Calu3 (cell line): ENCODE measurements around the gene SUFU. TPM values are rescaled to one million over a fixed set of nuclear protein-coding genes. Genes with fewer than 3 reads are reported as not detected.

ENCODE experiments used
- BruUV-seq: library from RNA; stranded (reverse); fragments of 400-500 nt; replicated peaks from 2 replicates; lab custom pipeline; 2021; lab: Mats Ljungman, UMichigan
- CTCF ChIA-PET: fragments of 300-600 bp; sonication (Branson Sonifier 250); formaldehyde crosslinking; loops from one replicate; lab custom pipeline; 2022; ENCODE audit warnings: antibody characterized with exemption; lab: Charles Lee
- DNase-seq: peaks from one replicate; pipeline ENCODE4 v3.0.0; 2022
- H3K27ac Mint-ChIP-seq: one replicate; pipeline ENCODE4 v1.8.0; 2022; ENCODE audit warnings: mixed read lengths; ENCODE audit not compliant: unreplicated experiment
- H3K27me3 Mint-ChIP-seq: one replicate; pipeline ENCODE4 v1.8.0; 2022; ENCODE audit warnings: mixed read lengths; ENCODE audit not compliant: unreplicated experiment
- H3K36me3 Mint-ChIP-seq: one replicate; pipeline ENCODE4 v1.8.0; 2022; ENCODE audit warnings: mild to moderate bottlenecking, moderate library complexity, mixed read lengths; ENCODE audit not compliant: insufficient read depth, unreplicated experiment
- H3K4me1 Mint-ChIP-seq: one replicate; pipeline ENCODE4 v1.8.0; 2022; ENCODE audit warnings: mild to moderate bottlenecking, low read depth, mixed read lengths; ENCODE audit not compliant: unreplicated experiment
- H3K4me3 Mint-ChIP-seq: one replicate; pipeline ENCODE4 v1.8.0; 2022; ENCODE audit warnings: mild to moderate bottlenecking, low read depth, moderate library complexity, mixed read lengths; ENCODE audit not compliant: unreplicated experiment
- H3K9me3 Mint-ChIP-seq: one replicate; pipeline ENCODE4 v1.8.0; 2022; ENCODE audit warnings: low read depth, mixed read lengths; ENCODE audit not compliant: unreplicated experiment
- CTCF ChIP-seq: fragments of 200-600 bp; IDR thresholded peaks from one replicate; pipeline ENCODE4 v1.8.0; 2022; ENCODE audit warnings: antibody characterized with exemption; ENCODE audit not compliant: unreplicated experiment
- intact Hi-C: fragments of 100-400 bp; cut with micrococcal nuclease; formaldehyde crosslinking; loops from one replicate; pipeline ENCODE4 v1.10.0; 2022; ENCODE audit not compliant: unreplicated experiment
- total RNA-seq: library from RNA; stranded (reverse); gene quantifications from 2 replicates; pipeline ENCODE4 v1.2.3, GENCODE V29; 2022

SUFU gene
- total RNA-seq, 1 experiment from 2014 or later: 7.0 TPM

GRCh38 chr10:102581401-102581800, 77.6 kb downstream of the SUFU start:
- BruUV-seq: no TSS peak
- H3K27me3 Mint-ChIP-seq: no peaks in the 10 kb centered on the region
- CTCF ChIA-PET: no interaction called here
- intact Hi-C loops: no loop called here
- no peaks in the 10 kb centered on the region for H3K36me3 Mint-ChIP-seq
- H3K27ac Mint-ChIP-seq: no peak overlapping the region
- H3K9me3 Mint-ChIP-seq: no peaks in the 10 kb centered on the region
- no peak overlapping the region for H3K4me3 Mint-ChIP-seq
- no peak for TF ChIP-seq CTCF
- no peak for DNase-seq
- no peaks in the 10 kb centered on the region for H3K4me1 Mint-ChIP-seq

GRCh38 chr10:102581981-102582580, 78.3 kb downstream of the SUFU start:
- CTCF ChIA-PET: interaction anchor here (1.0 kb wide), 1 partner anchor 79 kb away, joined by 3 read pairs; the partner anchor contains the start of gene ACTR1A
- no peak overlapping the region for H3K4me3 Mint-ChIP-seq
- TF ChIP-seq CTCF: no peak
- H3K27ac Mint-ChIP-seq: no peak overlapping the region
- no peaks in the 10 kb centered on the region for H3K4me1 Mint-ChIP-seq
- no peaks in the 10 kb centered on the region for H3K27me3 Mint-ChIP-seq
- H3K9me3 Mint-ChIP-seq: no peaks in the 10 kb centered on the region
- intact Hi-C loops: no loop called here
- no TSS peak for BruUV-seq
- no peak for DNase-seq
- H3K36me3 Mint-ChIP-seq: no peaks in the 10 kb centered on the region

- Mint-ChIP-seq H3K27me3 (no peaks in the 10 kb centered on the region), H3K4me3 (no peak overlapping the region), H3K36me3 (no peaks in the 10 kb centered on the region), H3K27ac (no peak overlapping the region), H3K4me1 (no peaks in the 10 kb centered on the region), H3K9me3 (no peaks in the 10 kb centered on the region)
- peak; percentile 75 for DNase-seq
- CTCF ChIA-PET: interaction anchor here (0.7 to 1.3 kb wide), 8 partner anchors 21 to 353 kb away, joined by 3 to 31 read pairs (median 4); partner anchors contain the start of genes ACTR1A, FBXL15 and SUFU
- TF ChIP-seq CTCF: peak; percentile 46
- no TSS peak for BruUV-seq
- intact Hi-C loops: loop anchor here (2.0 kb wide), 1 partner anchor 81 kb away; the partner anchor contains the start of genes ACTR1A and SUFU
These were observed 80.0 kb downstream of the SUFU start for GRCh38 chr10:102583435-102584417.

GRCh38 chr10:102585026-102585425, 81.3 kb downstream of the SUFU start:
- Mint-ChIP-seq H3K4me3 (no peak overlapping the region), H3K36me3 (no peaks in the 10 kb centered on the region), H3K27me3 (no peaks in the 10 kb centered on the region), H3K27ac (no peak overlapping the region), H3K9me3 (no peaks in the 10 kb centered on the region), H3K4me1 (no peaks in the 10 kb centered on the region)
- BruUV-seq: no TSS peak
- intact Hi-C loops: loop anchor here (2.0 kb wide), 1 partner anchor 82 kb away; the partner anchor contains the start of genes ACTR1A and SUFU
- DNase-seq: no peak
- CTCF ChIA-PET: interaction anchor here (0.6 kb wide), 1 partner anchor 60 kb away, joined by 3 read pairs; no protein-coding TSS in a partner anchor
- no peak for TF ChIP-seq CTCF
